ENCODE data around the gene NUS1.

DNA sequence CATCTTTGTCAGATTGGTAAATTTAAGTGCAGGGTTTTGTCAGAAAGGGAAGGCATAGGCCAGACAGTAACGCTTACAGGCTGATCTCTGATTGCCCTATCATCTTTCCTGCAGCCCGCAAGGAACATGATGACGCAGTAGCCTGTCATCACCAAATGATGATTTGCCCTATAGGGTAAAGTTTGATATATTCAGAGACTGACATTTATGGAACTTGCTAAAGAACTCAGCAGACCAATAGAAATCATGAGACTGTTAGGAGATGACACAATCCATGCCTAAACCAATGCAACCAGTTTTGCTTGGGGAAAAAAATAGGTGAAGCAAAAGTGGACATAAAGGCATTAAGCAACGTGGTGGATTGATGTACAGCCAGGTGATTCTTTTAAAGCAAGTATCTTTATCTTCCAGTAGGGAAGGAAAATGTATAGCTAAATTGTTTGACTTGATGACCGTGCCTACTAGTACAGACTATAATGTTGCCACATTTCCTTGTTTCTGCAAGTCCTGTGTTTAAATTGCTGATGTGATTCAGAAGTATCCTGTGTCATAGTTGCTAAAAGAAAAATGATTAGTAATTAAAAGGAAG, 2.4 kb downstream of the NUS1 start:
- TF ChIP-seq, protein P1, sequence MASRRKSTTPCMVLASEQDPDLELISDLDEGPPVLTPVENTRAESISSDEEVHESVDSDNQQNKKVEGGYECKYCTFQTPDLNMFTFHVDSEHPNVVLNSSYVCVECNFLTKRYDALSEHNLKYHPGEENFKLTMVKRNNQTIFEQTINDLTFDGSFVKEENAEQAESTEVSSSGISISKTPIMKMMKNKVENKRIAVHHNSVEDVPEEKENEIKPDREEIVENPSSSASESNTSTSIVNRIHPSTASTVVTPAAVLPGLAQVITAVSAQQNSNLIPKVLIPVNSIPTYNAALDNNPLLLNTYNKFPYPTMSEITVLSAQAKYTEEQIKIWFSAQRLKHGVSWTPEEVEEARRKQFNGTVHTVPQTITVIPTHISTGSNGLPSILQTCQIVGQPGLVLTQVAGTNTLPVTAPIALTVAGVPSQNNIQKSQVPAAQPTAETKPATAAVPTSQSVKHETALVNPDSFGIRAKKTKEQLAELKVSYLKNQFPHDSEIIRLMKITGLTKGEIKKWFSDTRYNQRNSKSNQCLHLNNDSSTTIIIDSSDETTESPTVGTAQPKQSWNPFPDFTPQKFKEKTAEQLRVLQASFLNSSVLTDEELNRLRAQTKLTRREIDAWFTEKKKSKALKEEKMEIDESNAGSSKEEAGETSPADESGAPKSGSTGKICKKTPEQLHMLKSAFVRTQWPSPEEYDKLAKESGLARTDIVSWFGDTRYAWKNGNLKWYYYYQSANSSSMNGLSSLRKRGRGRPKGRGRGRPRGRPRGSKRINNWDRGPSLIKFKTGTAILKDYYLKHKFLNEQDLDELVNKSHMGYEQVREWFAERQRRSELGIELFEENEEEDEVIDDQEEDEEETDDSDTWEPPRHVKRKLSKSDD (conservative IDR thresholded peaks at IDR 0.05; ENCODE audit: low read length): no peak
- no peak for TF ChIP-seq CHD2 (IDR thresholded peaks at IDR 0.05; ENCODE audit: low read depth, low read length)
- TF ChIP-seq ZNF561 (CRISPR knock-in tag; conservative IDR thresholded peaks at IDR 0.05): no peak
- no peak for TF ChIP-seq RBM22 (IDR thresholded peaks at IDR 0.05; ENCODE audit: low read depth, low read length, poor library complexity, severe bottlenecking)
- TF ChIP-seq ZNF146 (CRISPR knock-in tag; IDR thresholded peaks at IDR 0.05; ENCODE audit: unreplicated experiment): no peak
